OCI-LY7 (cell line): ENCODE data around the gene PPM1F. TPM values are rescaled to one million over a fixed set of nuclear protein-coding genes. Genes with fewer than 3 reads are reported as not detected.

Experiments used
- BruUV-seq: library from RNA; stranded (reverse); fragments of 400-500 nt; replicated peaks from 2 replicates; lab custom pipeline; 2021; lab: Mats Ljungman, UMichigan
- CTCF ChIA-PET: fragments of 300-600 bp; sonication (Branson Sonifier 250); formaldehyde crosslinking; loops from one replicate; lab custom pipeline; 2022; ENCODE audit warnings: antibody characterized with exemption; ENCODE audit not compliant: unreplicated experiment; lab: Charles Lee
- POLR2A ChIA-PET: fragments of 300-600 bp; sonication (Branson Sonifier 250); formaldehyde crosslinking; loops from one replicate; lab custom pipeline; 2022; ENCODE audit warnings: antibody characterized with exemption; lab: Charles Lee
- DNase-seq: peaks from one replicate; pipeline ENCODE4 v3.0.0-alpha.2; 2015; ENCODE audit warnings: low spot score
- H2AFZ ChIP-seq: fragments of 200-600 bp; sonication (generic), shearing (Covaris generic); 2 replicates; pipeline ENCODE4 v1.6.1; 2014; ENCODE audit warnings: mild to moderate bottlenecking, antibody characterized with exemption, low read length, moderate library complexity
- H3K27ac ChIP-seq: fragments of 200-600 bp; sonication (generic); 2 replicates; pipeline ENCODE4 v1.5.1; 2014; ENCODE audit warnings: mixed run types, low read depth, mild to moderate bottlenecking, moderate library complexity, low read length, inconsistent platforms; ENCODE audit not compliant: poor library complexity, severe bottlenecking
- H3K36me3 ChIP-seq: fragments of 200-600 bp; sonication (generic); 2 replicates; pipeline ENCODE4 v1.6.1; 2014; ENCODE audit warnings: mild to moderate bottlenecking, antibody characterized with exemption, low read length, moderate library complexity, mixed read lengths; ENCODE audit not compliant: insufficient read depth
- H3K4me1 ChIP-seq: fragments of 200-600 bp; sonication (generic); 2 replicates; pipeline ENCODE4 v1.5.1; 2014; ENCODE audit warnings: mild to moderate bottlenecking, low read length; ENCODE audit not compliant: insufficient read depth, poor library complexity, severe bottlenecking
- H3K4me2 ChIP-seq: fragments of 200-600 bp; sonication (generic); 2 replicates; pipeline ENCODE4 v1.6.1; 2014; ENCODE audit warnings: mild to moderate bottlenecking, low read length
- H3K4me3 ChIP-seq: fragments of 200-600 bp; sonication (generic); 2 replicates; pipeline ENCODE4 v1.5.1; 2014; ENCODE audit warnings: mild to moderate bottlenecking, low read depth, low read length; ENCODE audit not compliant: poor library complexity, severe bottlenecking
- H3K79me2 ChIP-seq: fragments of 200-600 bp; sonication (generic); 2 replicates; pipeline ENCODE4 v1.6.1; 2016; ENCODE audit warnings: low read depth, mild to moderate bottlenecking, low read length, moderate library complexity, mixed read lengths; ENCODE audit not compliant: insufficient read depth
- H3K9me2 ChIP-seq: fragments of 200-600 bp; sonication (generic); 2 replicates; pipeline ENCODE4 v1.6.1; 2016; ENCODE audit warnings: mild to moderate bottlenecking, low read length, mixed read lengths; ENCODE audit not compliant: insufficient read depth
- H3K9me3 ChIP-seq: fragments of 200-600 bp; sonication (generic); 2 replicates; pipeline ENCODE4 v1.6.1; 2014; ENCODE audit warnings: mild to moderate bottlenecking, mixed run types, low read length, mixed read lengths
- H4K20me1 ChIP-seq: fragments of 200-600 bp; sonication (generic); 2 replicates; pipeline ENCODE4 v1.6.1; 2014; ENCODE audit warnings: mild to moderate bottlenecking, antibody characterized with exemption, low read length, moderate library complexity, mixed read lengths; ENCODE audit not compliant: insufficient read depth
- EZH2phosphoT487 ChIP-seq: fragments of 200-600 bp; sonication (generic); IDR thresholded peaks from 2 replicates; pipeline ENCODE4 v1.6.1; 2018; ENCODE audit warnings: low read depth, borderline replicate concordance, mild to moderate bottlenecking, mixed run types, antibody characterized with exemption, low read length, moderate library complexity, mixed read lengths
- intact Hi-C: fragments of 100-400 bp; cut with micrococcal nuclease; formaldehyde crosslinking; loops from one replicate; pipeline ENCODE4 v1.10.0; 2022; ENCODE audit not compliant: unreplicated experiment
- total RNA-seq, 2 experiments: library from RNA; depleted of rRNA in 1 of 2; stranded (reverse); fragments of >200 nt in 1 of 2; shearing (Covaris generic) in 1 of 2; gene quantifications; 2 replicates each; pipeline ENCODE4 v1.2.3, GENCODE V29; 2014 to 2022
- TF ChIP-seq, protein P1 (sequence below): fragments of 200-600 bp; sonication (generic); conservative IDR thresholded peaks from 2 replicates; pipeline ENCODE4 v1.5.1; 2014; ENCODE audit warnings: mild to moderate bottlenecking, antibody characterized with exemption, low read length, moderate library complexity, mixed read lengths

Gene PPM1F
- total RNA-seq, 2 experiments from 2014 or later = 21.7 to 27.2 TPM

DNA sequence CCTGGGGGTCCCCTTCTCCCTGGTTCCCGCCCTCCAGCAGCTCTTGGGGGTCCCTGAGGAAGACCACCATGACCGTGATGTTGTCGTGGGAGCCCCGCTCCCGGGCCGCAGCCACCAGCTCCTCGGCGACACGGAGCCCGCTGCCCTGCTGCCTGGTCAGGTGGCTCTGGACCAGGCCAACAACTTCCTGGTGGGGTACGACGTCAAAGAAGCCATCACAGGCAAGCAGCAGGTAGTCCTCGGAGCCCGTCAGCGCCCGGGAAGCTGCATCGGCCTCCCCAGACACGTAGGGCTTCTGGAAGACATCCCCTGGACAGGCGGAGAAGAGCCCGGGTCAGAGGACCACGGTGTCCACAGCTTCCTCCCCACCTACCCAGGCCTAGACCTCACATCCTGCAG lies 29.5 kb downstream of the PPM1F start:
- ChIA-PET CTCF (no interaction called here), POLR2A (interaction anchor here (1.3 kb wide), 1 partner anchor 10 kb away, joined by 5 read pairs; no protein-coding TSS in a partner anchor)
- no peak overlapping the region for H2AFZ ChIP-seq
- H3K9me3 ChIP-seq = no peaks in the 10 kb centered on the region
- no peak for DNase-seq
- TF ChIP-seq, protein P1, sequence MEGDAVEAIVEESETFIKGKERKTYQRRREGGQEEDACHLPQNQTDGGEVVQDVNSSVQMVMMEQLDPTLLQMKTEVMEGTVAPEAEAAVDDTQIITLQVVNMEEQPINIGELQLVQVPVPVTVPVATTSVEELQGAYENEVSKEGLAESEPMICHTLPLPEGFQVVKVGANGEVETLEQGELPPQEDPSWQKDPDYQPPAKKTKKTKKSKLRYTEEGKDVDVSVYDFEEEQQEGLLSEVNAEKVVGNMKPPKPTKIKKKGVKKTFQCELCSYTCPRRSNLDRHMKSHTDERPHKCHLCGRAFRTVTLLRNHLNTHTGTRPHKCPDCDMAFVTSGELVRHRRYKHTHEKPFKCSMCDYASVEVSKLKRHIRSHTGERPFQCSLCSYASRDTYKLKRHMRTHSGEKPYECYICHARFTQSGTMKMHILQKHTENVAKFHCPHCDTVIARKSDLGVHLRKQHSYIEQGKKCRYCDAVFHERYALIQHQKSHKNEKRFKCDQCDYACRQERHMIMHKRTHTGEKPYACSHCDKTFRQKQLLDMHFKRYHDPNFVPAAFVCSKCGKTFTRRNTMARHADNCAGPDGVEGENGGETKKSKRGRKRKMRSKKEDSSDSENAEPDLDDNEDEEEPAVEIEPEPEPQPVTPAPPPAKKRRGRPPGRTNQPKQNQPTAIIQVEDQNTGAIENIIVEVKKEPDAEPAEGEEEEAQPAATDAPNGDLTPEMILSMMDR = no peak
- no peak for TF ChIP-seq EZH2phosphoT487
- H3K9me2 ChIP-seq = no peaks in the 10 kb centered on the region
- H4K20me1 ChIP-seq = no peaks in the 10 kb centered on the region
- no peak overlapping the region for H3K4me3 ChIP-seq
- no peaks in the 10 kb centered on the region for H3K36me3 ChIP-seq
- no peak overlapping the region for H3K4me2 ChIP-seq
- H3K4me1 ChIP-seq = no peaks in the 10 kb centered on the region
- no TSS peak for BruUV-seq
- H3K27ac ChIP-seq = no peak overlapping the region
- no peaks in the 10 kb centered on the region for H3K79me2 ChIP-seq
- intact Hi-C loops = no loop called here

DNA sequence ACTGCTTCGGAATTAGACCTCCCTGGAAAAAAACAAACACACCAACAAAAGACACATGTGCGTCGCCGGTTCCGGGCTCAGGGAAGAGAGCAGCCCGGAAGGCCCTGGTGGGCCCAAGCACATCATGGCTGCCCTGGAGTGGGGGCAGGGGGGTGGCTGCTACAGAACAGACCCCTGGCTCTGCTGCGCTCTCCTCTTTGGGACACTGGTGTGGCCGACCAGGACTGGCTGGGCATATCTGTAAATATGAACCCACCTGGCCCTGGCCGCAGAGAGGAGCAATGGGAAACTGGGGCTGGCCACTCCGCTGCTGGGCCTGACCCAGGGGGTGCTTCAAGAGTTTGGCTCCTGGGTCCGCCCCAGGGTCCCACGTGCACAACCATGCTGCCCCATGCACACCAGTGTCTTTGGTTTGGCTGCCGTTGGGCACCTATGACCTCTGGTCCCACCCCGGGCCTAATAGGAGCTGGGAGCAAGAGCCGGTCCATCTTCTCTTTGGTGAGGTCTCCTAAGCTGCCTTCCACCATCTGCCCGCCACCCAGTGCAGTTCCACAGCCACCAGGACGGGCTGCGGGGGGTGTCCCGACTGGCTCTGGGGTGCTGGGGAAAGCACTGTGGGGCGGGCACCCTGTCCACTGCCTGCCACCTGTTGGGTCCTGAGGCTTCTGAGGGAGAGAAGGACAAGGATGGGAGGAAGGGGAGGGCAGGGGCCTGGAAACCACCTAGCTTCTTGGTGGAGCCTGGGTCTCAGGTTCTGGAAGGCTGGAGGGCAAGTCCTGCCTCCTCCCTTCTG lies 30.1 kb downstream of the PPM1F start:
- no TSS peak for BruUV-seq
- H3K9me2 ChIP-seq = no peaks in the 10 kb centered on the region
- H3K4me3 ChIP-seq = no peak overlapping the region
- CTCF ChIA-PET = no interaction called here
- no peak overlapping the region for H2AFZ ChIP-seq
- H3K79me2 ChIP-seq = no peaks in the 10 kb centered on the region
- no peaks in the 10 kb centered on the region for H3K9me3 ChIP-seq
- H3K4me1 ChIP-seq = no peaks in the 10 kb centered on the region
- intact Hi-C loops = no loop called here
- no peaks in the 10 kb centered on the region for H4K20me1 ChIP-seq
- no peak overlapping the region for H3K4me2 ChIP-seq
- H3K36me3 ChIP-seq = no peaks in the 10 kb centered on the region
- H3K27ac ChIP-seq = no peak overlapping the region
- TF ChIP-seq, protein P1 = no peak
- TF ChIP-seq EZH2phosphoT487 = no peak
- POLR2A ChIA-PET = interaction anchor here (1.3 kb wide), 1 partner anchor 10 kb away, joined by 5 read pairs; no protein-coding TSS in a partner anchor
- DNase-seq = no peak

DNA sequence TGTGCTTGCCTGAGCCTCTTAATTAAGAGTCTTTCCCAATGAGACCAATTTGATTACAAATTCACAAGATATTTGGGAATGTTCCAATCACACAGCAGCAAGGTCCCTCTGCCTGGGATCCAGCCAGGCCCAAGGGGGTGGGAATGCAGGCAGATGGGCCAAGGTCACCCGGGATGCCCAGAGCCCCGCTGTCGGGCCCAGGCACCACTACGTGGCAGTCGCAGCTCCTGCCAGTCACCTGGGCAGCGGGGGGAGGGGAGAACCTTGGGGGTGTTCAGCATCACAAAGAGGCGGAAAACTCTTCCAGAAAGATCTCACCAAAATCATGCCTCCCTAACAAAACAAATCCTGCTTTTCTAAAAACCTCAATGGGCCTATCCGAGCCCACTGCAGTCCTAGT lies 30.9 kb downstream of the PPM1F start:
- Histone ChIP-seq H4K20me1 (no peaks in the 10 kb centered on the region), H2AFZ (no peak overlapping the region), H3K79me2 (no peaks in the 10 kb centered on the region), H3K4me1 (no peaks in the 10 kb centered on the region), H3K9me3 (no peaks in the 10 kb centered on the region), H3K9me2 (no peaks in the 10 kb centered on the region), H3K27ac (no peak overlapping the region), H3K4me2 (no peak overlapping the region), H3K36me3 (no peaks in the 10 kb centered on the region), H3K4me3 (no peak overlapping the region)
- BruUV-seq = no TSS peak
- DNase-seq = no peak
- CTCF ChIA-PET = no interaction called here
- TF ChIP-seq, protein P1 = no peak
- TF ChIP-seq EZH2phosphoT487 = no peak
- POLR2A ChIA-PET = no interaction called here
- intact Hi-C loops = no loop called here
